Body of pancreas (tissue), 4 donors: ENCODE results near the gene IGF1R. TPM values are rescaled to one million over a fixed set of nuclear protein-coding genes. Genes with fewer than 3 reads are reported as not detected.

Experiments
- ATAC-seq: fragments of 150-250 bp; one replicate; pipeline ENCODE4 v1.9.1; 2016
- DNase-seq, 4 donors: peaks; one replicate each; pipeline ENCODE4 v3.0.0-alpha.2; 2019
- H3K27ac ChIP-seq, 4 donors: fragments of 200-600 bp; sonication (generic); 1 replicate in 3 of 4; 2 replicates in 1 of 4; pipeline versions ENCODE4 v1.5.1 to v1.6.1; 2016 to 2019; ENCODE audit warnings: mild to moderate bottlenecking in 1 of 4, mixed read lengths in 1 of 4, moderate library complexity in 1 of 4
- H3K27me3 ChIP-seq, 2 donors: fragments of 200-600 bp; sonication (generic); one replicate each; pipeline ENCODE4 v1.6.0; 2016; ENCODE audit warnings: mild to moderate bottlenecking in 1 of 2
- H3K36me3 ChIP-seq, 2 donors: fragments of 200-600 bp; sonication (generic); replicated peaks in 1 of 2; 2 replicates each; pipeline ENCODE4 v1.5.1; 2016; ENCODE audit warnings: low read depth in 2 of 2; ENCODE audit not compliant: insufficient read depth in 1 of 2
- H3K4me1 ChIP-seq: fragments of 200-600 bp; sonication (generic); one replicate; pipeline ENCODE4 v1.6.0; 2016
- H3K4me3 ChIP-seq, 2 donors: fragments of 200-600 bp; sonication (generic); 1 replicate in 1 of 2; 2 replicates in 1 of 2; pipeline ENCODE4 v1.5.1; 2016 to 2019
- H3K9me3 ChIP-seq, 3 donors: fragments of 200-600 bp; sonication (generic); 1 replicate in 2 of 3; 2 replicates in 1 of 3; pipeline ENCODE4 v1.5.1; 2016
- CTCF ChIP-seq, 7 experiments: fragments of 450-650 bp in 4 of 7; fragments of 200-600 bp in 3 of 7; sonication (generic) in 3 of 7; IDR thresholded peaks; one replicate each; pipeline ENCODE4 v1.5.1; 2016 to 2019; ENCODE audit warnings: antibody characterized with exemption in 7 of 7
- POLR2A ChIP-seq, 3 donors: fragments of 450-650 bp; IDR thresholded peaks; one replicate each; pipeline ENCODE4 v1.6.1; 2016; ENCODE audit warnings: antibody characterized with exemption in 3 of 3, mild to moderate bottlenecking in 2 of 3
- WGBS, 2 donors: methylation state at CpG; one replicate each; pipeline ENCODE4 v1.1.5; 2017; 5-methylcytosine and 5-hydroxymethylcytosine counted together
- intact Hi-C: fragments of 100-400 bp; cut with DNase I; formaldehyde crosslinking; loops from one replicate; pipeline ENCODE4 v1.15.1; 2023
- total RNA-seq, 2 donors: library from RNA; depleted of rRNA; stranded (reverse); fragments of >200 nt; gene quantifications; one replicate each; pipeline ENCODE4 v1.1.0, GENCODE V29; 2016

Gene IGF1R
- total RNA-seq, 2 donors from 2014 or later, result 34.8 to 55.7 TPM

GRCh38 chr15:98807262-98807661, 158.9 kb downstream of the IGF1R start:
- no peak for TF ChIP-seq CTCF (IDR thresholded peaks at IDR 0.05)
- no peak for TF ChIP-seq POLR2A (IDR thresholded peaks at IDR 0.05)
- no peaks in the 10 kb centered on the region for H3K36me3 ChIP-seq
- H3K4me1 ChIP-seq, result peaks cover 46% of the 10 kb centered on the region
- ATAC-seq, result no peak
- no peak overlapping the region for H3K4me3 ChIP-seq
- H3K9me3 ChIP-seq, result no peaks in the 10 kb centered on the region
- intact Hi-C loops, result no loop called here
- no peak for DNase-seq
- H3K27me3 ChIP-seq, result no peaks in the 10 kb centered on the region
- H3K27ac ChIP-seq, result no peak overlapping the region
- WGBS, 2 donors, result 53 to 57% methylated on average over 4 of the region's 4 CpGs

- no peak for TF ChIP-seq POLR2A (IDR thresholded peaks at IDR 0.05)
- H3K36me3 ChIP-seq, result no peaks in the 10 kb centered on the region
- WGBS, 2 donors, result 48 to 64% methylated on average over 9 to 11 of the region's 11 CpGs
- intact Hi-C loops, result no loop called here
- no peak overlapping the region for H3K4me3 ChIP-seq
- DNase-seq (peak; percentile 56 to 76 (median 67)), ATAC-seq (peak; percentile 41)
- H3K27ac ChIP-seq, result no peak overlapping the region
- H3K4me1 ChIP-seq, result peaks cover 56% of the 10 kb centered on the region
- H3K9me3 ChIP-seq, result no peaks in the 10 kb centered on the region
- H3K27me3 ChIP-seq, result no peaks in the 10 kb centered on the region
Observed at GRCh38 chr15:98809273-98809672, 160.9 kb downstream of the IGF1R start.

GRCh38 chr15:98812716-98813446, 164.5 kb downstream of the IGF1R start:
- intact Hi-C loops, result no loop called here
- WGBS, 2 donors, result 37 to 52% methylated on average over 8 of the region's 8 CpGs
- Histone ChIP-seq H3K27me3 (no peaks in the 10 kb centered on the region), H3K9me3 (no peaks in the 10 kb centered on the region), H3K4me1 (peaks cover 35% of the 10 kb centered on the region), H3K27ac (no peak overlapping the region), H3K4me3 (no peak overlapping the region), H3K36me3 (no peaks in the 10 kb centered on the region)
- TF ChIP-seq POLR2A (IDR thresholded peaks at IDR 0.05) (no peak), CTCF (IDR thresholded peaks at IDR 0.05) (no peak)
- ATAC-seq (no peak), DNase-seq (peak in 2 of 4 donors; percentile 35 to 37)

GRCh38 chr15:98813951-98814350, 165.6 kb downstream of the IGF1R start:
- Histone ChIP-seq H3K4me1 (peaks cover 28% of the 10 kb centered on the region), H3K27ac (no peak overlapping the region), H3K27me3 (no peaks in the 10 kb centered on the region), H3K9me3 (no peaks in the 10 kb centered on the region), H3K4me3 (no peak overlapping the region), H3K36me3 (no peaks in the 10 kb centered on the region)
- no peak for ATAC-seq
- DNase-seq, result no peak
- TF ChIP-seq POLR2A (IDR thresholded peaks at IDR 0.05), result no peak
- TF ChIP-seq CTCF (IDR thresholded peaks at IDR 0.05), result no peak
- 93 to 94% methylated on average over 4 of the region's 4 CpGs for WGBS, 2 donors
- intact Hi-C loops, result no loop called here

GRCh38 chr15:98815207-98815606, 166.9 kb downstream of the IGF1R start:
- Histone ChIP-seq H3K4me3 (no peak overlapping the region), H3K27me3 (no peaks in the 10 kb centered on the region), H3K27ac (peak overlapping the region in 3 of 4 donors; percentile 12 to 47 (median 37)), H3K9me3 (no peaks in the 10 kb centered on the region), H3K4me1 (peaks cover 19% of the 10 kb centered on the region), H3K36me3 (no peaks in the 10 kb centered on the region)
- peak; percentile 62 for ATAC-seq
- no peak for DNase-seq
- intact Hi-C loops, result no loop called here
- TF ChIP-seq CTCF (IDR thresholded peaks at IDR 0.05), result no peak
- TF ChIP-seq POLR2A (IDR thresholded peaks at IDR 0.05), result no peak
- WGBS, 2 donors, result 71 to 74% methylated on average over 5 of the region's 5 CpGs
